GM12801 (cell line): Measurements from ENCODE around the gene GPT2.

Source experiments
- TF ChIP-seq, protein P1 (sequence below): IDR thresholded peaks from one replicate; pipeline ENCODE4 v1.5.1; 2011; ENCODE audit warnings: control low read depth; ENCODE audit not compliant: insufficient read length; ENCODE audit errors: extremely low read depth

The GPT2 gene

DNA sequence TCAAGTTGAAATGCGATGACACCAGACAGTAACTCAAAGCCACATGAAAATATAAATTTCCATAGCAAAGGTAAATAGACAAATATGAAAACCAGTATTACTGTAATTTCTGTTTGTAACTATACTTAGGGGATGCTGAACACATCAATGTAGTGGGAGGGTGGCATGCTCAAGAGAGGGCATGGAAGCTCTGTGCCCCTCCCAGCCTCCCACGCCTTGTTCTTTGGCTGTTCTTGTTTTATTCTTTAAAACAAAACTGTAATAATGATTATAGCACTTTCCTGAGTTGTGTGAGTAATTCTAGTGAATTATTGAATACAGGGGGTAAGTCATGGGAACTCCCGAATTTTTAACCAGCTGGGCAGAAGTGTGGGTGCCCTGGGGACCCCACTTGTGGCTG lies 11.0 kb upstream of the GPT2 start:
- TF ChIP-seq, protein P1, sequence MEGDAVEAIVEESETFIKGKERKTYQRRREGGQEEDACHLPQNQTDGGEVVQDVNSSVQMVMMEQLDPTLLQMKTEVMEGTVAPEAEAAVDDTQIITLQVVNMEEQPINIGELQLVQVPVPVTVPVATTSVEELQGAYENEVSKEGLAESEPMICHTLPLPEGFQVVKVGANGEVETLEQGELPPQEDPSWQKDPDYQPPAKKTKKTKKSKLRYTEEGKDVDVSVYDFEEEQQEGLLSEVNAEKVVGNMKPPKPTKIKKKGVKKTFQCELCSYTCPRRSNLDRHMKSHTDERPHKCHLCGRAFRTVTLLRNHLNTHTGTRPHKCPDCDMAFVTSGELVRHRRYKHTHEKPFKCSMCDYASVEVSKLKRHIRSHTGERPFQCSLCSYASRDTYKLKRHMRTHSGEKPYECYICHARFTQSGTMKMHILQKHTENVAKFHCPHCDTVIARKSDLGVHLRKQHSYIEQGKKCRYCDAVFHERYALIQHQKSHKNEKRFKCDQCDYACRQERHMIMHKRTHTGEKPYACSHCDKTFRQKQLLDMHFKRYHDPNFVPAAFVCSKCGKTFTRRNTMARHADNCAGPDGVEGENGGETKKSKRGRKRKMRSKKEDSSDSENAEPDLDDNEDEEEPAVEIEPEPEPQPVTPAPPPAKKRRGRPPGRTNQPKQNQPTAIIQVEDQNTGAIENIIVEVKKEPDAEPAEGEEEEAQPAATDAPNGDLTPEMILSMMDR = no peak

DNA sequence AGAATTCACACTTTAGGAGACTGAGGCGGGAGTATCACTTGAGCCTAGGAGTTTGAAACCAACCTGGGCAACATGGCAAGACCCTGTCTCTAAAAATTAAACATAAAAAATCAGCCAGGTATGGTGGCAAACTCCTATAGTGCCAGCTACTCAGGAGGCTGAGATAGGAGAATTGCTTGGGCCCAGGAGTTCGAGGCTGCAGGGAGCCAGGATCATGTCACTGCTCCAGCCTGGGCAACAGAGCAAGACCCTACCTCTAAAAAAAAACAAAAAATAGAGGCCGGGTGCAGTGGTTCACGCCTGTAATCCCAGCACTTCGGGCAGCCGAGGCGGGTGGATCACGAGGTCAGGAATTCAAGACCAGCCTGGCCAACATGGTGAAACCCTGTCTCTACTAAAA lies 8.9 kb upstream of the GPT2 start:
- TF ChIP-seq, protein P1 = no peak

DNA sequence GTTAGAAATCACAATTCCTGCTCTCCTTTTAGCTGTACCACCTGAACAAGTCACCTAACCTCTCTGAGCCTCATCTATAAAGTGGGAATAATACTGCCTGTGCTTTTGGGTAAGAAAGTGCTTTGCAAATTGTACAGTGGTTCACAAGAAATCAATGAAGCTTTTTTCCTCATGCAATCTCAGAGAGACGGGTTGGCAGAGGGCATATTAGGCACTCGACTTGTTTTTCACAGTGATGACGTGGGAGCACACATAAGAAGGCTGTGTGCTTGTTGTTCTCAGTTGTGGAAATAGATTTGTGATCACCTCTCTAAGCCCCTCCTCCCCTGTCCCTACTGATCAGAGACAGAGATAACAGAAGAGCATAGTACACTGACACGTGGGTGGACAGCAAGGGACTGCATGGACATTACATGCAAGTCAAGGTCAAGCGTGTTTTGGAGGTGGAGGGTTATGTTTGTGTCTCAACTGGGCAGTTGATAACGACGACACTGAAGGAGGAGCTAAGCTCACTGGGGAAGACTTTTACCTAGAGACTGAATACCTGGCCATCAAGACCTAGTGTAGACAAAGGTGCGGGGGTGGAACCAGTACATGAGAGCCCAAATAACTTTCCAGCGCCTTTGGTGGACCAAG lies 1.7 kb upstream of the GPT2 start:
- TF ChIP-seq, protein P1 = no peak

DNA sequence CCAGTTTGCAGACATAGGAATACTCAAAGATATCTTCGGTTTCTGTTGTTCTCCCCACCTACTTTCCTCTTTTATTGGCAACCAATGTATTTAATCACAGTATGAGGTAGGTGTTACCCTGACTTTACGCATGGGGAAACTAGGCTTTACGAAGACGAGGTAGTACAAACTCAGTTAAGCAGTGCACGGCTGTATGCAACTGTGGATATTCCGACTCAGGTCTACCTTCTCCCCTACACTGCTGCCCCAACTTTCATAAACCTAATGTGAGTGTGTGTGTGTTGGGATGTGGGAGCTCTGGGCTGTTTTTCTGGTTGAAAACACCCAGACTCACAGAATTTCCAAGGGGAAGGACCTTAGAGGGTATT lies 1.2 kb upstream of the GPT2 start:
- TF ChIP-seq, protein P1 = no peak

DNA sequence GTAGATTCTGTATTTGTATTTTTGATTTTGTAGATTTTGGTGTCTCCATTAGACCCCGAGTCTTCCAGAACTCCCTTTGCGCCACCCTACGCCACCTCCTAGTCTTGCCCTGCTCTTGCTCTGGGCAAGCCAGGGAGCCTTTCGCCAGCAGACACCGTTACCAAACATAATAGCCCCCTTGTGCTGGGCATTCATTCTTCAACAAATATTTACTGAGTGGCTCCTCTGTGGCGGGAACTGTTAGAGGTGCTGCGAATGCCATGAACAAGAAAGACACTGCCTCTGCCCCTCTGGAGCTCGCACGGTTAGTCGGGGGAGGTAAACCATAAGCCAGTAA lies 841 bp upstream of the GPT2 start:
- TF ChIP-seq, protein P1 = no peak

DNA sequence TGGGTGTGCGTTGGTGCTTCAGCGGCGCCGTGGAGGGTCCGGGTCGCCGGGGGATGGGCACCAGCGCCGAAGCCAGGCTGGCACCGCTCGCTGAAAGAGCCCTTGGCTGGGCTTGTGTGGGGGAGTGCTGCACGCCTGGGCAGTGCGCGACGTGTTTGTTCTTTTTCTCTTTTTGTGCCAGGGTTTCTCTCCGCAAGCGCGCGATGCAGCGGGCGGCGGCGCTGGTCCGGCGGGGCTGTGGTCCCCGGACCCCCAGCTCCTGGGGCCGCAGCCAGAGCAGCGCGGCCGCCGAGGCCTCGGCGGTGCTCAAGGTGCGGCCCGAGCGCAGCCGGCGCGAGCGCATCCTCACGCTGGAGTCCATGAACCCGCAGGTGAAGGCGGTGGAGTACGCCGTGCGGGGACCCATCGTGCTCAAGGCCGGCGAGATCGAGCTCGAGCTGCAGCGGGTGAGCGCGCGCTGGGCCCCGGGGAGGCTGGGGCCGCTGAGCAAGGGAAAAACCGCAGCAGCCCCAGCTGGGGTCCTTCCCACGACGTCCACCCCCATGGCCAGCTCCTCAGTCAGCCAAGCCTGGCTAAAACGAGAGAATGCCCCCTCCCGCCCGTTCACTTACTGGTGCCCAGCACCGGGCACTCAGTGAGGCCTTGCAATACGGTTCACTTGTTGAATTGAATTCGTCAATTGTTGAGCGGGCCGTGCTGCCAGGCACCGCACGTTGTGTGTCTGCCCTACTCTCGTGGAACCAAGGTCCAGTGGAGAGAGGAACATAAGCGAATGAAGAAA lies 541 bp downstream of the GPT2 start:
- TF ChIP-seq, protein P1 = no peak

DNA sequence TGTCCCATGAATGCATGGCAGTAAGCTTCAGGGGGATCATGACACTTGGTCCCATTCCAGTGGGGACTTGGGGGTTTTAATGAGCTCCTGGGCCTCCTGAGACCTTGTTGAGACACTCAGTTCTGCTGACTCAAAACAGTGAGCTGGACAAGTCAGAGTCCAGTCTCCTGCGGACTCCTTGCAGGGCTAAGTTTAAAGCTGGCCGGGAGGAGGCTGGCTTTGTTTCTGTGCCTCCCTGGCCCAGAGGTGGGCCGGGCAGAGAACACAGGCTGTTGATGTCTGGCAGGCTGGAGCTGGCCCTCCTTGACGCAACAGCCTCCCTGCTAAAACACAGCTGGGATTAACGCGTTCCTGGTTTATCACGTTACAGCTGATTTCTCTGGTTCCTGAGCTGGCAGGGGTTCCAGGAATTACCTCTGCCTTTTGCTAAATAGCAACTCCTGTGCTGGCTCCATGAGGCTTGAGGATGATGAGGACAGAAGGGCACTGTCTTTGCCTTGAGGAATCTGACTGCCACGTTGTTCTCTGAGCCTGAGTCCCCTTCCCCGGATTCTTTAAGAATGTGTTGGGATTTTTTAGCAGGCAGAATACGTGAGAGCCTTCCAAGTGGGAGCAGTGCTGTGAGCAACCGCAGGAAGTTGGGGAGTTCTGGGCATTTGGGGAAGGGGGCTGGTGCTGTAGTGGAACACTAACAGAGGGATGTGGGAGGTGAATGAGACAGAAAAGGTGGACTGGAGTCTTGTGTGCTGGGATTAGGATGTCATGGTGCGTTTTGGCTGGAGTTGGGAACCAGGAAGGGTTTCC lies 2.0 kb downstream of the GPT2 start:
- TF ChIP-seq, protein P1 = no peak
